GM21737 (cell line): Measurements from ENCODE around the gene CCDC154.
"Not testable (repeated sequence)": the region's sequence is repeated elsewhere in the genome, so short reads cannot be mapped to it uniquely, and the experiment has no call there.

Experiments
- ATAC-seq: cut with Tn5 transposase; IDR thresholded peaks from one replicate; pipeline ENCODE4 v1.9.1; 2021; ENCODE audit warnings: mild to moderate bottlenecking, moderate library complexity; ENCODE audit not compliant: unreplicated experiment

The CCDC154 gene

GRCh38 chr16:1474082-1474795 lies 29.9 kb upstream of the CCDC154 start:
- peak; percentile 23 for ATAC-seq

GRCh38 chr16:1472974-1473373 lies 28.6 kb upstream of the CCDC154 start:
- ATAC-seq: no peak

GRCh38 chr16:1471569-1472194 lies 27.3 kb upstream of the CCDC154 start:
- ATAC-seq: no peak

GRCh38 chr16:1470481-1471251 lies 26.3 kb upstream of the CCDC154 start:
- ATAC-seq: no peak

GRCh38 chr16:1469693-1470201 lies 25.4 kb upstream of the CCDC154 start:
- ATAC-seq: no peak

GRCh38 chr16:1469141-1469540 lies 24.8 kb upstream of the CCDC154 start:
- ATAC-seq: not testable (repeated sequence)

GRCh38 chr16:1468426-1468810 lies 24.1 kb upstream of the CCDC154 start:
- ATAC-seq: no peak

GRCh38 chr16:1466968-1467521 lies 22.7 kb upstream of the CCDC154 start:
- no peak for ATAC-seq

- no peak for ATAC-seq
Observed at GRCh38 chr16:1466054-1466453, 21.7 kb upstream of the CCDC154 start.

- ATAC-seq: no peak
Observed at GRCh38 chr16:1465567-1465915, 21.2 kb upstream of the CCDC154 start.

- no peak for ATAC-seq
Observed at GRCh38 chr16:1464894-1465566, 20.7 kb upstream of the CCDC154 start.

- no peak for ATAC-seq
Observed at GRCh38 chr16:1464196-1464893, 20.0 kb upstream of the CCDC154 start.

- ATAC-seq: no peak
Observed at GRCh38 chr16:1461146-1461545, 16.8 kb upstream of the CCDC154 start.

- ATAC-seq: no peak
Observed at GRCh38 chr16:1460602-1461138, 16.3 kb upstream of the CCDC154 start.

- ATAC-seq: no peak
Observed at GRCh38 chr16:1459967-1460366, 15.6 kb upstream of the CCDC154 start.

GRCh38 chr16:1458977-1459341 lies 14.6 kb upstream of the CCDC154 start:
- ATAC-seq: no peak

- ATAC-seq: no peak
Observed at GRCh38 chr16:1458336-1458976, 14.1 kb upstream of the CCDC154 start.

GRCh38 chr16:1457489-1458245 lies 13.3 kb upstream of the CCDC154 start:
- ATAC-seq: no peak

- ATAC-seq: no peak
Observed at GRCh38 chr16:1456951-1457350, 12.6 kb upstream of the CCDC154 start.
